C1 segment of cervical spinal cord (tissue), 14 donors: ENCODE measurements around the gene RYR3.

Experiments
- DNase-seq, 14 donors: peaks; one replicate each; lab custom pipeline; 2025; lab: John Stamatoyannopoulos, UW

RYR3 gene

GRCh38 chr15:33506781-33507296 lies 196.1 kb downstream of the RYR3 start:
- DNase-seq = no peak

- no peak for DNase-seq
Measured at GRCh38 chr15:33508703-33509102, 197.9 kb downstream of the RYR3 start.

GRCh38 chr15:33515121-33515520 lies 204.4 kb downstream of the RYR3 start:
- DNase-seq = no peak

- DNase-seq = no peak
Measured at GRCh38 chr15:33516563-33516962, 205.8 kb downstream of the RYR3 start.

- DNase-seq = no peak
Measured at GRCh38 chr15:33517944-33518343, 207.2 kb downstream of the RYR3 start.

GRCh38 chr15:33518421-33518820 lies 207.7 kb downstream of the RYR3 start:
- no peak for DNase-seq

GRCh38 chr15:33524274-33524673 lies 213.5 kb downstream of the RYR3 start:
- DNase-seq = no peak

GRCh38 chr15:33526532-33526931 lies 215.8 kb downstream of the RYR3 start:
- DNase-seq = no peak

- no peak for DNase-seq
Measured at GRCh38 chr15:33533197-33533596, 222.4 kb downstream of the RYR3 start.

GRCh38 chr15:33534642-33535041 lies 223.9 kb downstream of the RYR3 start:
- no peak for DNase-seq

- no peak for DNase-seq
Measured at GRCh38 chr15:33535135-33535534, 224.4 kb downstream of the RYR3 start.

- DNase-seq = no peak
Measured at GRCh38 chr15:33539825-33540573, 229.2 kb downstream of the RYR3 start.

GRCh38 chr15:33543957-33544356 lies 233.2 kb downstream of the RYR3 start:
- DNase-seq = no peak

- no peak for DNase-seq
Measured at GRCh38 chr15:33545866-33546265, 235.1 kb downstream of the RYR3 start.

GRCh38 chr15:33547876-33548275 lies 237.1 kb downstream of the RYR3 start:
- DNase-seq = peak in 4 of 14 donors; percentile 2 to 22 (median 16)

- peak in 7 of 14 donors; percentile 3 to 68 (median 32) for DNase-seq
Measured at GRCh38 chr15:33551860-33552259, 241.1 kb downstream of the RYR3 start.

- no peak for DNase-seq
Measured at GRCh38 chr15:33553157-33553556, 242.4 kb downstream of the RYR3 start.

- no peak for DNase-seq
Measured at GRCh38 chr15:33559207-33559890, 248.6 kb downstream of the RYR3 start.

GRCh38 chr15:33561407-33561806 lies 250.6 kb downstream of the RYR3 start:
- no peak for DNase-seq

- DNase-seq = no peak
Measured at GRCh38 chr15:33561967-33562366, 251.2 kb downstream of the RYR3 start.

- no peak for DNase-seq
Measured at GRCh38 chr15:33565094-33565493, 254.3 kb downstream of the RYR3 start.

- no peak for DNase-seq
Measured at GRCh38 chr15:33567652-33568051, 256.9 kb downstream of the RYR3 start.

GRCh38 chr15:33569036-33569435 lies 258.3 kb downstream of the RYR3 start:
- no peak for DNase-seq
